Stimulated activated CD8-positive, alpha-beta memory T cell treated with anti-CD3 and anti-CD28 coated beads, Interleukin-4, amount 100 ng/mL, for 1 hour (primary cell): ENCODE data around the gene MARK2.
A peak's percentile ranks its signal among the peaks of the same experiment; 100 is the strongest.

Experiments
- DNase-seq, 2 donors: peaks; one replicate each; pipeline ENCODE4 v3.0.0-alpha.2; 2020; ENCODE audit warnings: low read depth in 2 of 2, low spot score in 1 of 2

Gene MARK2

GRCh38 chr11:63920126-63920938 lies 81.4 kb downstream of the MARK2 start:
- DNase-seq, result no peak

GRCh38 chr11:63920939-63921417 lies 82.1 kb downstream of the MARK2 start:
- no peak for DNase-seq

- no peak for DNase-seq
Observed at GRCh38 chr11:63922673-63923192, 83.8 kb downstream of the MARK2 start.

GRCh38 chr11:63923319-63923718 lies 84.4 kb downstream of the MARK2 start:
- no peak for DNase-seq

GRCh38 chr11:63929616-63930015 lies 90.7 kb downstream of the MARK2 start:
- no peak for DNase-seq

- DNase-seq, result no peak
Observed at GRCh38 chr11:63931045-63931444, 92.1 kb downstream of the MARK2 start.

- no peak for DNase-seq
Observed at GRCh38 chr11:63931876-63932275, 93.0 kb downstream of the MARK2 start.

GRCh38 chr11:63933459-63933858 lies 94.5 kb downstream of the MARK2 start:
- DNase-seq, result no peak

GRCh38 chr11:63937713-63938478 lies 99.0 kb downstream of the MARK2 start:
- no peak for DNase-seq

- peak; percentile 82 to 83 for DNase-seq
Observed at GRCh38 chr11:63938479-63939396, 99.8 kb downstream of the MARK2 start, which contains the start of gene NAA40. TSS of gene NAA40 (plus strand) at chr11:63939002. CDS start at chr11:63939097, 95 bp downstream.

- DNase-seq, result no peak
Observed at GRCh38 chr11:63939397-63939891, 100.5 kb downstream of the MARK2 start.

GRCh38 chr11:63940786-63941185 lies 101.9 kb downstream of the MARK2 start:
- DNase-seq, result no peak

GRCh38 chr11:63941901-63942300 lies 103.0 kb downstream of the MARK2 start:
- DNase-seq, result no peak

- DNase-seq, result no peak
Observed at GRCh38 chr11:63942803-63943202, 103.9 kb downstream of the MARK2 start.

- DNase-seq, result no peak
Observed at GRCh38 chr11:63944987-63945386, 106.1 kb downstream of the MARK2 start.

- DNase-seq, result no peak
Observed at GRCh38 chr11:63945477-63946163, 106.7 kb downstream of the MARK2 start.

- DNase-seq, result no peak
Observed at GRCh38 chr11:63951779-63952536, 113.0 kb downstream of the MARK2 start.

GRCh38 chr11:63952570-63952969 lies 113.7 kb downstream of the MARK2 start:
- no peak for DNase-seq

GRCh38 chr11:63958008-63958407 lies 119.1 kb downstream of the MARK2 start:
- DNase-seq, result no peak
